Smooth muscle cell (in vitro differentiated cells): Measurements from ENCODE around the gene RGS3. TPM values are rescaled to one million over a fixed set of nuclear protein-coding genes. Genes with fewer than 3 reads are reported as not detected.

ENCODE experiments used
- DNase-seq: peaks from one replicate; lab custom pipeline; 2025; ENCODE audit not compliant: unreplicated experiment; lab: John Stamatoyannopoulos, UW
- H2AFZ ChIP-seq: fragments of 200-600 bp; sonication (generic); 2 replicates; pipeline ENCODE4 v1.6.0; 2016; ENCODE audit warnings: antibody characterized with exemption, low read depth, mild to moderate bottlenecking
- H3F3A ChIP-seq: fragments of 200-600 bp; sonication (generic); 2 replicates; pipeline ENCODE4 v1.6.0; 2017; ENCODE audit warnings: antibody characterized with exemption, low read depth
- H3K27ac ChIP-seq: fragments of 200-600 bp; sonication (generic); 2 replicates; pipeline ENCODE4 v1.5.1; 2016; ENCODE audit warnings: low read depth, mild to moderate bottlenecking
- H3K27me3 ChIP-seq: fragments of 200-600 bp; sonication (generic); 2 replicates; pipeline ENCODE4 v1.6.1; 2016; ENCODE audit warnings: low read depth, mild to moderate bottlenecking
- H3K36me3 ChIP-seq: fragments of 200-600 bp; sonication (generic); 2 replicates; pipeline ENCODE4 v1.5.1; 2016; ENCODE audit warnings: low read depth
- H3K4me1 ChIP-seq: fragments of 200-600 bp; sonication (generic); 2 replicates; pipeline ENCODE4 v1.5.1; 2016; ENCODE audit warnings: low read depth
- H3K4me2 ChIP-seq: fragments of 200-600 bp; sonication (generic); 2 replicates; pipeline ENCODE4 v1.6.0; 2016; ENCODE audit warnings: mild to moderate bottlenecking
- H3K4me3 ChIP-seq: fragments of 200-600 bp; sonication (generic); 2 replicates; pipeline ENCODE4 v1.5.1; 2016; ENCODE audit warnings: mild to moderate bottlenecking
- H3K79me2 ChIP-seq: fragments of 200-600 bp; sonication (generic); 2 replicates; pipeline ENCODE4 v1.6.0; 2016; ENCODE audit warnings: low read depth, mild to moderate bottlenecking
- H3K9ac ChIP-seq: fragments of 200-600 bp; sonication (generic); 2 replicates; pipeline ENCODE4 v1.6.0; 2016; ENCODE audit warnings: low read depth
- H3K9me3 ChIP-seq: fragments of 200-600 bp; sonication (generic); replicated peaks from 2 replicates; pipeline ENCODE4 v1.5.1; 2016; ENCODE audit warnings: low read depth
- H4K20me1 ChIP-seq: fragments of 200-600 bp; sonication (generic); 2 replicates; pipeline ENCODE4 v1.6.0; 2016; ENCODE audit warnings: low read depth
- CTCF ChIP-seq: fragments of 200-600 bp; sonication (generic); IDR thresholded peaks from 2 replicates; pipeline ENCODE4 v1.5.1; 2017; ENCODE audit warnings: borderline replicate concordance, mild to moderate bottlenecking, antibody characterized with exemption; ENCODE audit not compliant: insufficient read depth, poor library complexity, severe bottlenecking
- WGBS: methylation state at CpG from one replicate; pipeline ENCODE4 v1.1.7; 2016; ENCODE audit warnings: low lambda C conversion rate; 5-methylcytosine and 5-hydroxymethylcytosine counted together
- polyA plus RNA-seq: library from polyadenylated mRNA; unstranded; fragments of >200 nt; fragmentation: Nextera tagmentation; extraction: Ambion mirVana; gene quantifications from 2 replicates; pipeline ENCODE4 v1.2.1, GENCODE V29; 2016
- total RNA-seq: library from RNA; depleted of rRNA; stranded (reverse); fragments of >200 nt; gene quantifications from 2 replicates; pipeline ENCODE4 v1.2.3, GENCODE V29; 2014

The RGS3 gene
- total and polyA plus RNA-seq, 2 experiments from 2014 or later, result 43.8 to 108 TPM

- Histone ChIP-seq H3K27ac (peak overlapping the region; percentile 92), H4K20me1 (no peaks in the 10 kb centered on the region), H3K4me2 (peak overlapping the region; percentile 52)
Measured at GRCh38 chr9:113454914-113455761, 8.4 kb upstream of the RGS3 start.

GRCh38 chr9:113456235-113456634 is 7.3 kb upstream of the RGS3 start:
- H3K9ac ChIP-seq, result no peak overlapping the region
- H3K4me1 ChIP-seq, result peaks cover 22% of the 10 kb centered on the region
- no peaks in the 10 kb centered on the region for H3K9me3 ChIP-seq
- peak overlapping the region; percentile 52 for H3K4me2 ChIP-seq
- no peaks in the 10 kb centered on the region for H3K79me2 ChIP-seq
- H3K36me3 ChIP-seq, result no peaks in the 10 kb centered on the region
- H3K27me3 ChIP-seq, result no peaks in the 10 kb centered on the region
- TF ChIP-seq CTCF, result no peak
- H3F3A ChIP-seq, result peaks cover 21% of the 10 kb centered on the region
- no peak overlapping the region for H3K4me3 ChIP-seq
- H3K27ac ChIP-seq, result peak overlapping the region; percentile 92
- DNase-seq, result no peak
- H2AFZ ChIP-seq, result no peak overlapping the region
- 73% methylated on average over 2 of the region's 2 CpGs for WGBS
- H4K20me1 ChIP-seq, result no peaks in the 10 kb centered on the region

More at GRCh38 chr9:113454914-113455761, 8.4 kb upstream of the RGS3 start:
- Histone ChIP-seq H3K36me3 (no peaks in the 10 kb centered on the region), H3K4me1 (peaks cover 22% of the 10 kb centered on the region), H3K79me2 (no peaks in the 10 kb centered on the region), H3K9me3 (no peaks in the 10 kb centered on the region), H3F3A (peaks cover 21% of the 10 kb centered on the region), H2AFZ (peak overlapping the region; percentile 35), H3K27me3 (no peaks in the 10 kb centered on the region), H3K4me3 (no peak overlapping the region), H3K9ac (peak overlapping the region; percentile 42)
- no peak for TF ChIP-seq CTCF
- 11% methylated on average over 5 of the region's 5 CpGs for WGBS
- no peak for DNase-seq

DNA sequence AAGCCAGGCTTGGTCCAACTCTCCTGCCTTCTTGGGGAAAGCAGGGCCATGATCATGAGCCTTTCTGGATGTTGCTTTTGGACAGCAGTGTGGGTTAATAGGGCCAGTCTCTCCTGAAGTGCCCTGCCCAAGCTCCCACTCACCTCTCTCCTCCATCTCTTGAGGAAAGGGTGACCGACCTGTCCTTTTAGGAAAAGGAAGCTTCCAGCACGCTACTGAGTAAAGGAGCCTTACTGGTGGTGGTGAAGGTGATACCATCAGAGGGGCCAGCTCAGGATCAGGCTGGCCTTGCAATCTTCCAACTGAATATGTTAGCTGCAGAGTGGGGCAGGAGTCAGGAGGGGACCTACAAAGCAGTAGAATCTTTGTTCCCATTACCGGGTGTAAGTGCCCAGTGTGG is 2.2 kb upstream of the RGS3 start:
- H3K4me3 ChIP-seq, result no peak overlapping the region
- peaks cover 20% of the 10 kb centered on the region for H3K27me3 ChIP-seq
- no peak for DNase-seq
- 93% methylated on average over 3 of the region's 3 CpGs for WGBS
- no peak overlapping the region for H3K4me2 ChIP-seq
- H3K36me3 ChIP-seq, result no peaks in the 10 kb centered on the region
- no peaks in the 10 kb centered on the region for H3K79me2 ChIP-seq
- H3K9ac ChIP-seq, result no peak overlapping the region
- H3K27ac ChIP-seq, result no peak overlapping the region
- H3K4me1 ChIP-seq, result peaks cover 20% of the 10 kb centered on the region
- H2AFZ ChIP-seq, result no peak overlapping the region
- no peaks in the 10 kb centered on the region for H3K9me3 ChIP-seq
- H3F3A ChIP-seq, result peaks cover 10% of the 10 kb centered on the region
- no peak for TF ChIP-seq CTCF
- no peaks in the 10 kb centered on the region for H4K20me1 ChIP-seq
